Measurements from ENCODE around the gene KRTAP4-4. TPM values are rescaled to one million over a fixed set of nuclear protein-coding genes. Genes with fewer than 3 reads are reported as not detected.

The KRTAP4-4 gene
- total RNA-seq, 1 experiment from 2014 or later, result not detected

- POLR2A ChIA-PET, result no interaction called here
- Mint-ChIP-seq H3K9me3 (peaks cover 59% of the 10 kb centered on the region), H3K27me3 (ENCODE audit: low read depth) (peaks cover 3% of the 10 kb centered on the region; the same call in 1 of the 2 replicates), H3K27ac (no peak overlapping the region), H3K4me1 (peaks cover 42% of the 10 kb centered on the region), H3K36me3 (peaks cover 56% of the 10 kb centered on the region), H3K4me3 (no peak overlapping the region)
- ATAC-seq, result no peak
- no peak for DNase-seq (ENCODE audit: low spot score)
- TF ChIP-seq FOXP1 (CRISPR knock-in tag; IDR thresholded peaks at IDR 0.05; ENCODE audit: borderline replicate concordance) (no peak), SMAD4 (CRISPR knock-in tag; IDR thresholded peaks at IDR 0.05) (no peak), PRRX2 (CRISPR knock-in tag; IDR thresholded peaks at IDR 0.05) (no peak), USF1 (CRISPR knock-in tag; IDR thresholded peaks at IDR 0.05) (no peak), ZNF396 (CRISPR knock-in tag; IDR thresholded peaks at IDR 0.05; ENCODE audit: borderline replicate concordance) (no peak), IRF2 (CRISPR knock-in tag; IDR thresholded peaks at IDR 0.05; ENCODE audit: borderline replicate concordance, low read depth) (no peak), EMX1 (CRISPR knock-in tag; IDR thresholded peaks at IDR 0.05) (no peak), HMGA2 (CRISPR knock-in tag; IDR thresholded peaks at IDR 0.05) (no peak), GTF2I (CRISPR knock-in tag; conservative IDR thresholded peaks at IDR 0.05) (no peak), CTCF (IDR thresholded peaks at IDR 0.05) (no peak), SOX15 (CRISPR knock-in tag; IDR thresholded peaks at IDR 0.05) (no peak), KAT7 (CRISPR knock-in tag; IDR thresholded peaks at IDR 0.05; ENCODE audit: borderline replicate concordance) (no peak)
- TF ChIP-seq, protein P1, sequence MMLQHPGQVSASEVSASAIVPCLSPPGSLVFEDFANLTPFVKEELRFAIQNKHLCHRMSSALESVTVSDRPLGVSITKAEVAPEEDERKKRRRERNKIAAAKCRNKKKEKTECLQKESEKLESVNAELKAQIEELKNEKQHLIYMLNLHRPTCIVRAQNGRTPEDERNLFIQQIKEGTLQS (CRISPR knock-in tag; conservative IDR thresholded peaks at IDR 0.05), result no peak
- CTCF ChIA-PET, result no interaction called here
Measured at GRCh38 chr17:41111151-41111885, 49.2 kb downstream of the KRTAP4-4 start.

Other genes with a start within 250 kb of the KRTAP4-4 start
- gene KRT23, start 223.1 kb downstream of the KRTAP4-4 start, total RNA-seq (2021), result not detected in 3 replicates
- gene KRT39, start 193.8 kb downstream of the KRTAP4-4 start, total RNA-seq (2021), result not detected in 3 replicates
- not detected in 3 replicates for gene KRT40, start 176.4 kb downstream of the KRTAP4-4 start, total RNA-seq (2021)
- not detected in 3 replicates for gene KRTAP3-3, start 166.6 kb downstream of the KRTAP4-4 start, total RNA-seq (2021)
- not detected in 3 replicates for gene KRTAP3-2, start 160.8 kb downstream of the KRTAP4-4 start, total RNA-seq (2021)
- gene KRTAP3-1, start 151.6 kb downstream of the KRTAP4-4 start, total RNA-seq (2021), result not detected in 3 replicates
- not detected in 3 replicates for gene KRTAP1-5, start 133.5 kb downstream of the KRTAP4-4 start, total RNA-seq (2021)
- gene KRTAP1-4, start 130.6 kb downstream of the KRTAP4-4 start, total RNA-seq (2021), result not detected in 3 replicates
- not detected in 3 replicates for gene KRTAP1-3, start 125.9 kb downstream of the KRTAP4-4 start, total RNA-seq (2021)
- not detected in 3 replicates for gene KRTAP1-1, start 119.3 kb downstream of the KRTAP4-4 start, total RNA-seq (2021)
- not detected in 3 replicates for gene KRTAP2-1, start 113.4 kb downstream of the KRTAP4-4 start, total RNA-seq (2021)
- gene KRTAP2-2, start 105.5 kb downstream of the KRTAP4-4 start, total RNA-seq (2021), result not detected in 3 replicates
- not detected in 3 replicates for gene KRTAP2-3, start 100.6 kb downstream of the KRTAP4-4 start, total RNA-seq (2021)
- not detected in 3 replicates for gene KRTAP2-4, start 94.9 kb downstream of the KRTAP4-4 start, total RNA-seq (2021)
- gene KRTAP4-7, start 76.6 kb downstream of the KRTAP4-4 start, total RNA-seq (2021), result not detected in 3 replicates
- not detected in 3 replicates for gene KRTAP4-8, start 62.6 kb downstream of the KRTAP4-4 start, total RNA-seq (2021)
- not detected in 3 replicates for gene KRTAP4-16, start 58.5 kb downstream of the KRTAP4-4 start, total RNA-seq (2021)
- gene KRTAP4-9, start 55.4 kb downstream of the KRTAP4-4 start, total RNA-seq (2021), result not detected in 3 replicates
- not detected in 3 replicates for gene KRTAP4-11, start 42.4 kb downstream of the KRTAP4-4 start, total RNA-seq (2021)
- gene KRTAP4-12, start 36.6 kb downstream of the KRTAP4-4 start, total RNA-seq (2021), result not detected in 3 replicates
- gene KRTAP4-6, start 20.2 kb downstream of the KRTAP4-4 start, total RNA-seq (2021), result not detected in 3 replicates
- gene KRTAP4-5, start 10.9 kb downstream of the KRTAP4-4 start, total RNA-seq (2021), result not detected in 3 replicates
- not detected in 3 replicates for gene KRTAP4-3, start 7.5 kb upstream of the KRTAP4-4 start, total RNA-seq (2021)
- gene KRTAP4-2, start 17.5 kb upstream of the KRTAP4-4 start, total RNA-seq (2021), result not detected in 3 replicates
- not detected in 3 replicates for gene KRTAP4-1, start 24.2 kb upstream of the KRTAP4-4 start, total RNA-seq (2021)
- gene KRTAP9-1, start 29.1 kb upstream of the KRTAP4-4 start, total RNA-seq (2021), result not detected in 3 replicates
- gene KRTAP9-2, start 65.9 kb upstream of the KRTAP4-4 start, total RNA-seq (2021), result not detected in 3 replicates
- gene KRTAP9-3, start 71.7 kb upstream of the KRTAP4-4 start, total RNA-seq (2021), result not detected in 3 replicates
- gene KRTAP9-8, start 77.3 kb upstream of the KRTAP4-4 start, total RNA-seq (2021), result not detected in 3 replicates
- not detected in 3 replicates for gene KRTAP9-4, start 88.9 kb upstream of the KRTAP4-4 start, total RNA-seq (2021)
- not detected in 3 replicates for gene KRTAP9-9, start 94.6 kb upstream of the KRTAP4-4 start, total RNA-seq (2021)
- gene KRTAP9-6, start 104.6 kb upstream of the KRTAP4-4 start, total RNA-seq (2021), result not detected in 3 replicates
- gene KRTAP9-7, start 115.0 kb upstream of the KRTAP4-4 start, total RNA-seq (2021), result not detected in 3 replicates
- not detected in 3 replicates for gene KRTAP29-1, start 142.1 kb upstream of the KRTAP4-4 start, total RNA-seq (2021)
- not detected in 3 replicates for gene KRTAP16-1, start 148.6 kb upstream of the KRTAP4-4 start, total RNA-seq (2021)
- not detected in 3 replicates for gene KRTAP17-1, start 155.0 kb upstream of the KRTAP4-4 start, total RNA-seq (2021)
- not detected in 3 replicates for gene KRT33A, start 190.1 kb upstream of the KRTAP4-4 start, total RNA-seq (2021)
- gene KRT33B, start 209.1 kb upstream of the KRTAP4-4 start, total RNA-seq (2021), result not detected in 3 replicates
- gene KRT34, start 221.6 kb upstream of the KRTAP4-4 start, total RNA-seq (2021), result not detected in 3 replicates
- not detected in 3 replicates for gene KRT31, start 236.9 kb upstream of the KRTAP4-4 start, total RNA-seq (2021)